GM19372 (cell line): ENCODE measurements around the gene SCYGR6.

Source experiments
- ATAC-seq: cut with Tn5 transposase; IDR thresholded peaks from one replicate; pipeline ENCODE4 v1.9.1; 2021; ENCODE audit warnings: mild to moderate bottlenecking, low read depth, moderate library complexity; ENCODE audit not compliant: unreplicated experiment

The SCYGR6 gene

GRCh38 chr2:227716501-227716900 is 8.1 kb downstream of the SCYGR6 start:
- no peak for ATAC-seq

- no peak for ATAC-seq
These were observed 11.3 kb downstream of the SCYGR6 start for GRCh38 chr2:227713291-227713690.

- no peak for ATAC-seq
These were observed 13.6 kb downstream of the SCYGR6 start for GRCh38 chr2:227710986-227711385.

- no peak for ATAC-seq
These were observed 17.2 kb downstream of the SCYGR6 start for GRCh38 chr2:227707390-227707789.

- no peak for ATAC-seq
These were observed 17.7 kb downstream of the SCYGR6 start for GRCh38 chr2:227706859-227707258.

GRCh38 chr2:227703961-227704360 is 20.6 kb downstream of the SCYGR6 start:
- no peak for ATAC-seq

- no peak for ATAC-seq
These were observed 21.3 kb downstream of the SCYGR6 start for GRCh38 chr2:227703280-227703732.

- ATAC-seq, result no peak
These were observed 23.0 kb downstream of the SCYGR6 start for GRCh38 chr2:227701556-227701955.

- no peak for ATAC-seq
These were observed 27.4 kb downstream of the SCYGR6 start for GRCh38 chr2:227696990-227697679.

GRCh38 chr2:227687189-227687588 is 37.4 kb downstream of the SCYGR6 start:
- ATAC-seq, result no peak

GRCh38 chr2:227684258-227684657 is 40.3 kb downstream of the SCYGR6 start:
- no peak for ATAC-seq

GRCh38 chr2:227677928-227678327 is 46.6 kb downstream of the SCYGR6 start:
- no peak for ATAC-seq

- no peak for ATAC-seq
These were observed 50.1 kb downstream of the SCYGR6 start for GRCh38 chr2:227674485-227674884.
